Smooth muscle cell of the brain vasculature (primary cell): Measurements from ENCODE around the gene CCNA2.
A peak's percentile ranks its signal among the peaks of the same experiment; 100 is the strongest.

Source experiments
- DNase-seq: peaks from one replicate; pipeline ENCODE4 v3.0.0-alpha.2; 2012; ENCODE audit warnings: low read depth, low spot score

The CCNA2 gene

GRCh38 chr4:121823505-121824170 is at the start of gene CCNA2:
Gene CCNA2, minus strand, starts transcription at chr4:121823883. Its CDS starts 255 bp downstream, at chr4:121823628.
- DNase-seq: peak; percentile 97

- peak; percentile 89 for DNase-seq
These were observed 46.4 kb upstream of the CCNA2 start, which contains the start of gene BBS7 for GRCh38 chr4:121869841-121870822. Gene BBS7, minus strand, starts transcription at chr4:121870474. Its CDS starts 161 bp downstream, at chr4:121870313.

DNA sequence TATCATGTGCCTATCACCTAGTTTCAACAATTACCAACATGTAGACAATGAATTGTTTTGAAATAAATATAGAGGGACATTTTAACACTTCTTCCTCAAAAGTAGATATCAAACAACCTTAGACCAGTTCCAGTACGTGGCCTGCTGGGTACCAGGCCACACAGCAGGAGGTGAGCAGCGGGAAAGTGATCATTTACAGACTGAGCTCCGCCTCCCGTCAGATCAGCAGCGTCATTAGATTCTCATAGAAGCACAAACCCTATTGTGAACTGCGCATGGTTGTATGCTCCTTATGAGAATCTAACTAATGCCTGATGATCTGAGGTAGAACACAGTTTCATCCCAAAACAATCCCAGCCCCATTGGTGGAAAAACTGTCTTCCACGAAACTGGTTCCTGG is 40.1 kb upstream of the CCNA2 start:
- DNase-seq: no peak

DNA sequence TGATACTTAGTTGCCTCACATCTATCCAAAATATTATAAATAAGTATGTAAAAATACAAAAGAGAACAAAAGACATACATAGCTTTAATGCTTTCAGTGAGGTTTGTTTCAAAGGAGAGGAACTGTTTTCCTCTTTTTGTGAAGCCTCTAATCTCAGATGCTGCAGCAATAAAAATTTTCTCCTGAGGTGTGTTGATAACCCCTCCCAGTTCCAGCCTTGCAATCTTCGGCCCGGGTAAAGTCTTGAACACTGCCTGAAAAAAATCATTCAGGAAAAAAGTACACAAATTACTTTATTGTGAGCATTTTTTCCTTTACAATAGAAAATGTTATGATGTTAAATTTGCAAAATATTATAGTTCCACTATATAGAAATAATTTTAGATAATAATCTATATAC is 37.7 kb upstream of the CCNA2 start:
- no peak for DNase-seq

- DNase-seq: no peak
These were observed 36.4 kb upstream of the CCNA2 start for GRCh38 chr4:121860121-121860520.

DNA sequence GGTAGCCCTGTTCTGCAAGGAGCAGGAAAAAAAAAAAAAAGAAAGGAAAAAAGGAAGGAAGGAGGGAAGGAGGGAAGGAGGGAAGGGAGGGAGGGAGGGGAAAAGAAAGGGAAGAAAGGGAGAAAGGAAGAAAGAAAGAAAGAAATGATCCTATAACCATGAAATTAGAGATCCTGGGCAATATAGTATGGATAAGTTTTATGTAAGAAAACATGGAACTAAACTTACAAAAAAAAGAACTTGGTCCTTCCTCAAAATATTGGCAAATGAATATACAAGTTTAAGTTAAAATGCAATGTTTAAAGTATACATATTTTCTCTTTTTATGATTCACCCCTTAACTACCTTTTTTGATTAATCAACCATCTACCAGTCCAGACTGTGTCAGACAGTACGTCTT is 27.7 kb upstream of the CCNA2 start:
- no peak for DNase-seq

DNA sequence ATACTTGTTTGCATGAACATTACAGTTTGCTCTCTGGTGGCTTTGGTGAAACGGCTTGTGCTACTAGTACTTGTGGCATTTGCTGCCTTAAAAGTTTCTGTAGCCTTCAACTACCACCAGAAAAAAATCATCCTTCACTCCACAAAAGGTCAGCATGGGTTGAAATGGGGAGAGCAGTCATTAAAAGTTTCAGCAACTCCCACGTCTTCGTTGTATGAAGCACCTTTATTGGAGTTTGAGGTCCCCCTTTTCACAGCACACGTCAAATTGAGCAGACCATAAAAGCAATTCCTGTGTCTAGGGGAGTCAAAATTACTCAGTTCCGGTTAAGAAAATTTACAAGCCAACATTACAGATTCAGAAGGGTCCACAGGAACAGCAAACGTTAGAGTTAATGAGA is 23.0 kb upstream of the CCNA2 start:
- DNase-seq: no peak

DNA sequence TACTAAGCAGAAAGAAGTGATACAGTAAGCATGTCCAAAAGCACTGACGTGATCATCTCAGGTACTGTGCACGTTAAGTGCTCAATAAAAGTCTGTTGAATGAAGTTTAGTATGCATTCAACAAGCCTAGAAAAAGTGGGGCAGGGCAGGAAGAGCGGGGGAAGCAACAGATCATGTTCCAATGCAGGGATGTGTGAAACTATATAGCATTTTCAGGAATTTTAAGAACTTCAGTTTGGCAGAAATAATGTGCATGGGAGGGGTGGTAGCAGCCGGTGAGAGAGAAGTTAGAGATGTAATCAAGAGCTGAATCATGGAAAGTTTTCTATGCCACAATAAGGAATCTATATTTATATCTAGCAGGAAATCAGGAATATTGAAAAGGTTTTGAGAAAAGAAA is 19.2 kb upstream of the CCNA2 start:
- DNase-seq: no peak

DNA sequence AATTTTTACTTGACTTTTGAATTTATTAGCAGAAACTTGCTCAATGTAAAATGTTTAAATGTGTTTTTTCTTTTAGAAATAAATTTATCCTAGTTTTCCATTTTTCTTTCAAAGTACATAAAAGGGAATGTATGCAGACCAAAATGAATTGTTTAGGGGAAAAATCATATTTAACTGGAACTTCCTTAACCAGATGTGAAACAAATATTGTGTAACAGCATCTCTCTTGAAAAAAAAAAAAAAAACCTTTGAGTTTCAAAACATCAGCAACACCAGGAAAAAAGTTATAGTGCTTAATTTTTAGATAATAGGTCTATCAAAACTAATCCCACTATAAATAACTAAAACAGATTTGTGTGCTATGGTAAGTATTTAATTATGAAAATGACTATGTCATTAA is 14.5 kb upstream of the CCNA2 start:
- DNase-seq: no peak

DNA sequence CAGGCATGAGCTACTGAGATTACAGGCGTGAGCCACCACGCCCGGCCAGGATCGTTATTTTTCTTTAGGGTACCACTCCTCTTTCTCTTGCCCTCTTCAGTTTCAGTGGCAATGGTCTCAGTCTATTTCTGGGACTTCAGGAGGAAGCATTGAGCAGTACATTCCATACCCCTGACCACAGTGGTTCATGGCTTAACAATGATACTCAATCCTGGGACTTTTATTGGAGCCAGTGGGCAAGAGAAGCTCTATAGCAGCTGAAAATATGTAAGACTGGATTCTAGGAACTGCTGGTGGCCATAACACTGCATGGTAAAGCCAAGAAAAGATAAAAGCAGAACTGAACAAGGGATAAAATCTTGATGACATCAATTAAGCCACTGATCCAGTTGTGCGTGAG is 5.8 kb upstream of the CCNA2 start:
- DNase-seq: no peak

DNA sequence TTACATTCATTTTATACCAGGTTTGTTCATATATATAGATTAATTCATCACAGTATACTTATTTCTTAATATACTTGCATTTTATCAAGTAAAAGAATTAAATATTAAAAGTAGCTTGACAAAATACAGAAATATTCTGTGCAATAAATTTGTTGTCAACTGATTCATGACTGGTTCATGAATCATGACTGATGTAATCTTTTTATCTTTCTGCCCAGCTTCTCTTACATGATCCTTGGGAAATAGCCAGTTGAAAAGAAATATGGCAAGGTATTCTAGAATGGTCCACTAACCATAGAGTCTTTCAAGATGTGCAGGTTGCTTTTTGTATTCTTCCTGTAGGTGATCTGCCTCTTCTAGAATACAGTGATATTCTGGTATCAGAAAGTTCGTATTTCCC is 4.2 kb upstream of the CCNA2 start:
- no peak for DNase-seq

DNA sequence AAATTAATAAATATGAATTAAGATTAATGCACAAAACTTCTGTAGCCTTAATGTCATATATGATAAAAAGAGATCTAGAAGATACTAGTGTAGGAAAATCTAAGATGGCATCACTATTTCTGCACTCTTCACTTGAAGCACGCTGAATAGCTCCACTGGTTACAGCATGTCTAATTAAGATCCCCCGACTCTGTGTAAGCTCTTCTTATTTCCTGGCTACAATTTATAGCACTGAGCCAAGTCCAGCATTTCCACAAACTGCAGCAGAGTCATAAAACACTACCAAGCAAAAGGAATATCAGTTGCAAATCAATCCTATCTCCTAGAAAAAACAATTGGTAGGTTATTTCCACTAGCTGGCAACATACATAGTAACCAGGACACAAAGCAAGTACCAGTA is 1.3 kb upstream of the CCNA2 start:
- DNase-seq: no peak

DNA sequence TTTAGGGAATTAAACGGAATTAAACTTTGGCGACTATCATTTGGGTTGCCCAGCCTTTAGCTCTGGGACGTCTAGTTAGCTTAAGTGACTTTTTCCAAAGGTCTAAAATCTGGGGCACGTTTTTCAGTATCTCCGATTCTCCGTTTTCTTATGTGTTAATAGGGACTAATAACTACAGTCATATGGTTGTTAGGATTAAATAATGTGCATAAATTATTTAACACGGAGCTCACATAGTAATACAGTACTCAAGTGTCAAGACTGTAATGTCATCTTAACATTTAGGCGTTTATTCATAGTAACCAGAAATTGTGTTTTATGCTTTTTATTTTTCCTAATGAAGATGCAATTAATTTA is 466 bp upstream of the CCNA2 start:
- no peak for DNase-seq

GRCh38 chr4:121822796-121823504 is 733 bp downstream of the CCNA2 start:
- DNase-seq: no peak

GRCh38 chr4:121822047-121822446 is 1.6 kb downstream of the CCNA2 start:
- DNase-seq: no peak

DNA sequence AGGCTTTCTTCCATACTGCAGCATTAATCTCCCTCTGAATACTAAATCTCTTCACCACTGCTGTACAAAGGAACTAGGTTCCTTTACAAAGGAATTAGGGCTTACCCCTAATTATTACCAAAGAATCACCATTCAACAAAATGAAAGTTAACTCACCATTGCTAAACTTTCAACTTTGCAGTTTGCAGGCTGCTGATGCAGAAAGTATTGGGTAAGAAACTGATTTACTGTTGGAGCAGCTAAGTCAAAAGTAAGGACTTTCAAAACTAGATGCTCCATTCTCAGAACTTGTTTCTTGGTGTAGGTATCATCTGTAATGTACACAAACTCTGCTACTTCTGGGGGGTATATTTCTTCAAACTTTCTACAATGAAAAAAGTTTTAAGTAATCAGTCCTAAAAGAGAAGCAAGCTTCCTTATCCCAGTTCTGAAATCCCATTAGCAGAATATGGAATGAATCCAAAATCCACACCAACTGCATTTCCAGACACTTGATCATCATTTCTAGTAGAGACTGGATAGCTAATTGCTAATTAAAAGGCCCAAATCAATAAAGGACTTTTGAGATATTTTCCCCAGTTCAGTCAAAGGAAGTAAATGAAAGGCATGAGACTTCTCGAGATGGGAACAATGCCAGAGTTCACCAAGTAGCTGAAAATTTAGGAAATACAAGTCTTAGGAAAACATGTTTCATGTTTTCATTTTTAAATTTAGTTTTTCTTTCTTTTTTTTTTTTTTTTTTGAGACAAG is 4.3 kb downstream of the CCNA2 start:
- no peak for DNase-seq

DNA sequence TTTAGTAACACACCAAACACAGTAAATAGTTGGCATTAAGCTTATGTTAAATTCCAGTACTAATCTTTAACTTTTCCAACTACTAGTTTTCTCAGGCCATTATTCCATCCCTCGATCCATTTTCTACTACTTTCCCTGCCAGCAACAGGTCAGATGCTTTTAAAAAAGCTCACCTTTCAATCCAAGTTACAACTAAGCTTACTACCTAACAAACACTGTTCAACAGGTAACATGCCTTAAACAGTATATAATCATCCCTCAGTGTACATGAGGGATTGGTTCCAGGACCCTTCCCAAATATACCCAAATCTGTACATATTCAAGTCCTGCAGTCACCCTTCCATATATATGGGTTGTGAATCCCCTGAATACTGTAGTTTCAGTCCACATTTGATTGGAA is 5.5 kb downstream of the CCNA2 start:
- DNase-seq: no peak

GRCh38 chr4:121817701-121818100 is 6.0 kb downstream of the CCNA2 start:
- no peak for DNase-seq

- no peak for DNase-seq
These were observed 6.7 kb downstream of the CCNA2 start for GRCh38 chr4:121817006-121817405.

DNA sequence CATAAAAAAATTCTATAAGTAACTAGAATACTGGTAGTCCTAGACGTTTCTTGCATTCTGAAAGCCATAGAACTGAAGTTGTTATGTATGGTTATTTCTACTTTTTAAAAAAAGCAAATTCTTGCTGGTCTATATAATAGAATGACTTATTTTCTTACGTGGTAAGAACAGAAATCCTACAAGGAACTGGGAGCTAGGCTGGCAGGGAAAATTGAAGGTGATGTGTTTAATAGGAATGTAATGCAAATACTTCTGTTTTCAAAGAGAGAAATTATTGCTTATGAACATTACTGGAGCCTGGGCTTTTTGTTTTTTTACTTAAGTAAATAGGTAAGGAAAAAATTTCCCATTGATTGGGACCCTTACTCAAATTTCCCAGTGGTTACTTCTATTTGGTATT is 8.9 kb downstream of the CCNA2 start:
- no peak for DNase-seq

DNA sequence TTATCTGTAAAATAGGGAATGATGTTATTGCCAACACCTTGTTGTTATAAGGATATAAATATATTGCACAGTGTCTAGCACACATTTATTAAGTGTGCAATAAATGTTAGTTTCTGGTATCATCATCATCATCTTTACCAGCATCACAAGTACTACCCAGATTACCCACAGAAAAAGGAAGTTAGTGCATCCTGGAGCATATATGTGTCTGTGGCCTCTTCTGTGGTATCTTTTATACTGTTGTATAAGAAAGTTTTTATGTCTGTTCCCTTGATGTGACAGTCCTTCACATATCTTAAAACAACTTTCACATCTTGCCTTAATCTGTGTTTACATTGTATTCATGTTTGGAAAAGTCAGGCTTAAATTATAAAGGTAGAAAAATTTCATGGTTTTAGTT is 12.6 kb downstream of the CCNA2 start:
- no peak for DNase-seq

- no peak for DNase-seq
These were observed 17.3 kb downstream of the CCNA2 start for GRCh38 chr4:121806411-121806810.
